ENCODE data around the gene OST4. TPM values are rescaled to one million over a fixed set of nuclear protein-coding genes. Genes with fewer than 3 reads are reported as not detected.

OST4 gene
- total RNA-seq, 2 donors from 2014 or later, result 379 to 465 TPM

- no peak overlapping the region for H3K27ac ChIP-seq
- no peak for DNase-seq (ENCODE audit: low spot score)
- H3K27me3 ChIP-seq, result no peaks in the 10 kb centered on the region
- no peak overlapping the region for H3K4me3 ChIP-seq
- H3K9me3 ChIP-seq, result no peaks in the 10 kb centered on the region
- peaks cover 41% of the 10 kb centered on the region for H3K36me3 ChIP-seq
- H3K4me1 ChIP-seq, result peaks cover 0 to 12% of the 10 kb centered on the region in 2 donors
- TF ChIP-seq, protein P1, sequence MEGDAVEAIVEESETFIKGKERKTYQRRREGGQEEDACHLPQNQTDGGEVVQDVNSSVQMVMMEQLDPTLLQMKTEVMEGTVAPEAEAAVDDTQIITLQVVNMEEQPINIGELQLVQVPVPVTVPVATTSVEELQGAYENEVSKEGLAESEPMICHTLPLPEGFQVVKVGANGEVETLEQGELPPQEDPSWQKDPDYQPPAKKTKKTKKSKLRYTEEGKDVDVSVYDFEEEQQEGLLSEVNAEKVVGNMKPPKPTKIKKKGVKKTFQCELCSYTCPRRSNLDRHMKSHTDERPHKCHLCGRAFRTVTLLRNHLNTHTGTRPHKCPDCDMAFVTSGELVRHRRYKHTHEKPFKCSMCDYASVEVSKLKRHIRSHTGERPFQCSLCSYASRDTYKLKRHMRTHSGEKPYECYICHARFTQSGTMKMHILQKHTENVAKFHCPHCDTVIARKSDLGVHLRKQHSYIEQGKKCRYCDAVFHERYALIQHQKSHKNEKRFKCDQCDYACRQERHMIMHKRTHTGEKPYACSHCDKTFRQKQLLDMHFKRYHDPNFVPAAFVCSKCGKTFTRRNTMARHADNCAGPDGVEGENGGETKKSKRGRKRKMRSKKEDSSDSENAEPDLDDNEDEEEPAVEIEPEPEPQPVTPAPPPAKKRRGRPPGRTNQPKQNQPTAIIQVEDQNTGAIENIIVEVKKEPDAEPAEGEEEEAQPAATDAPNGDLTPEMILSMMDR (IDR thresholded peaks at IDR 0.05), result no peak
These were observed 46.6 kb downstream of the OST4 start for GRCh38 chr2:27024812-27025211.

GRCh38 chr2:27024188-27024587 lies 47.3 kb downstream of the OST4 start:
- Histone ChIP-seq H3K27ac (no peak overlapping the region), H3K4me3 (no peak overlapping the region), H3K27me3 (no peaks in the 10 kb centered on the region), H3K36me3 (peaks cover 41% of the 10 kb centered on the region), H3K9me3 (no peaks in the 10 kb centered on the region), H3K4me1 (peaks cover 0 to 18% of the 10 kb centered on the region in 2 donors)
- no peak for DNase-seq (ENCODE audit: low spot score)
- TF ChIP-seq, protein P1 (IDR thresholded peaks at IDR 0.05), result no peak

- DNase-seq (ENCODE audit: low spot score), result no peak
- H3K36me3 ChIP-seq, result peaks cover 41% of the 10 kb centered on the region
- H3K4me1 ChIP-seq, result peaks cover 0 to 18% of the 10 kb centered on the region in 2 donors
- TF ChIP-seq, protein P1 (IDR thresholded peaks at IDR 0.05), result no peak
- no peak overlapping the region for H3K27ac ChIP-seq
- H3K4me3 ChIP-seq, result no peak overlapping the region
- no peaks in the 10 kb centered on the region for H3K27me3 ChIP-seq
- no peaks in the 10 kb centered on the region for H3K9me3 ChIP-seq
These were observed 47.7 kb downstream of the OST4 start for GRCh38 chr2:27023740-27024139.

DNA sequence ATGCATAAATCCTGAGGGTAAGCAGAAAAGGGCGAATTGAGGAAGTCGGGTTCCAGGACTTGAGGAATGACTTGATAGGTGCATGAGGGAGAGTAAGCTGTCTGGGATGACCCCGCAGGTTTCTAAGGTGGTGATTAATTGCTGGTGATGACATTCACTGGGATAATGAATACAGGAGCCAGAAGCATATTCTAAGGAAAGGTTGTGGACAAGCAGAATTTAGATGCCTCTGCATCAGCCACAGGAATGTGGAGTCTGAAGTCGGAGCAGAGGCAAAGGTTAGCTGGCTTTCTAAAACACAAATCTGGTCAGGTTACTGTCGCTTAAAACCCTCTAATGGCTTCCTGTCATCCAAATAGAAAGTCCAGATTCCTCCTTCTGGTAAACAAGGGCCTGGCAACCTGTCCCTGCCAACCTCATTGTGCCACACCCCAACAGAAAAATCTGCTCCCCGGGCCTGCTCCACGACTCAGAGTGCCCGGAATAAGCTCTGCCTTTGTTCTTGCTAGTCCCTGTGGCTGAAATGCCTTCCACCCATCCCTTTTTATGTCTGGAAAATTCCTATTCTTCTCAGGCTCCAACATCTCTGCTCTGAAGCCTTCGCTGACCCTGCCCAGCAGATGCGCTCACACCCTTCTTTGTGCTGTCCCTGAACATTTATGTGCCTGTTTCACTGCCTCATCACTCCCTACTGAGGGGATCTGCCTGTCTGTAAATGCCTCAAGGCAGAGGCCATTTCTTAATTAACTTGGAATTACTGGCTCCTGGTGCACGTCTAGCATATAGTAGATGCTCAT lies 50.0 kb downstream of the OST4 start:
- TF ChIP-seq, protein P1 (IDR thresholded peaks at IDR 0.05), result no peak
- DNase-seq (ENCODE audit: low spot score), result no peak
- Histone ChIP-seq H3K27ac (no peak overlapping the region), H3K27me3 (no peaks in the 10 kb centered on the region), H3K9me3 (no peaks in the 10 kb centered on the region), H3K4me3 (no peak overlapping the region), H3K4me1 (peaks cover 0 to 35% of the 10 kb centered on the region in 2 donors), H3K36me3 (peaks cover 32% of the 10 kb centered on the region)

Other genes with a start within 250 kb of the OST4 start
- under 1 TPM in 1 of 2 donors, not detected in 1; 0.12 TPM for gene DPYSL5, start 223.5 kb downstream of the OST4 start, total RNA-seq
- 10 to 100 TPM; 20.6 to 33.4 TPM for gene MAPRE3, start 101.0 kb downstream of the OST4 start, total RNA-seq
- 10 to 100 TPM; 21.0 to 41.0 TPM for gene TMEM214, start 38.7 kb downstream of the OST4 start, total RNA-seq
- gene AGBL5, start 20.0 kb downstream of the OST4 start, total RNA-seq, result 1 to 10 TPM; 8.1 to 9.3 TPM
- 10 to 100 TPM; 22.3 to 36.7 TPM for gene EMILIN1, start 7.0 kb upstream of the OST4 start, total RNA-seq
- gene KHK, start 15.1 kb upstream of the OST4 start, total RNA-seq, result 1 to 10 TPM in 1 of 2 donors, under 1 TPM in 1; 0.82 to 1.7 TPM
- 1 to 10 TPM; 4.3 to 4.5 TPM for gene CGREF1, start 47.5 kb upstream of the OST4 start, total RNA-seq
- gene ABHD1, start 52.2 kb upstream of the OST4 start, total RNA-seq, result 1 to 10 TPM in 1 of 2 donors, under 1 TPM in 1; 0.90 to 1.0 TPM
- 10 to 100 TPM; 47.5 to 51.4 TPM for gene PREB, start 63.0 kb upstream of the OST4 start, total RNA-seq
- gene PRR30, start 67.8 kb upstream of the OST4 start, total RNA-seq, result not detected
- gene TCF23, start 77.3 kb upstream of the OST4 start, total RNA-seq, result not detected
- gene ATRAID, start 140.4 kb upstream of the OST4 start, total RNA-seq, result 100 to 1,000 TPM; 193 TPM
- gene SLC5A6, start 140.6 kb upstream of the OST4 start, total RNA-seq, result 10 to 100 TPM in 1 of 2 donors, 1 to 10 TPM in 1; 9.2 to 14.7 TPM
- gene CAD, start 145.7 kb upstream of the OST4 start, total RNA-seq, result 10 to 100 TPM in 1 of 2 donors, 1 to 10 TPM in 1; 4.8 to 13.2 TPM
- 1 to 10 TPM; 5.7 to 9.4 TPM for gene SLC30A3, start 191.4 kb upstream of the OST4 start, total RNA-seq
- gene DNAJC5G, start 203.8 kb upstream of the OST4 start, total RNA-seq, result under 1 TPM; 0.59 to 0.94 TPM
- gene TRIM54, start 210.8 kb upstream of the OST4 start, total RNA-seq, result 100 to 1,000 TPM in 1 of 2 donors, 10 to 100 TPM in 1; 97.2 to 136 TPM
- gene UCN, start 236.8 kb upstream of the OST4 start, total RNA-seq, result 1 to 10 TPM in 1 of 2 donors, under 1 TPM in 1; 0.74 to 2.6 TPM

Measured in right atrium auricular region (tissue), 2 donors.